GM21737 (cell line): ENCODE data around the gene C11orf58.

ENCODE experiments used
- ATAC-seq: cut with Tn5 transposase; IDR thresholded peaks from one replicate; pipeline ENCODE4 v1.9.1; 2021; ENCODE audit warnings: mild to moderate bottlenecking, moderate library complexity; ENCODE audit not compliant: unreplicated experiment

C11orf58 gene

DNA sequence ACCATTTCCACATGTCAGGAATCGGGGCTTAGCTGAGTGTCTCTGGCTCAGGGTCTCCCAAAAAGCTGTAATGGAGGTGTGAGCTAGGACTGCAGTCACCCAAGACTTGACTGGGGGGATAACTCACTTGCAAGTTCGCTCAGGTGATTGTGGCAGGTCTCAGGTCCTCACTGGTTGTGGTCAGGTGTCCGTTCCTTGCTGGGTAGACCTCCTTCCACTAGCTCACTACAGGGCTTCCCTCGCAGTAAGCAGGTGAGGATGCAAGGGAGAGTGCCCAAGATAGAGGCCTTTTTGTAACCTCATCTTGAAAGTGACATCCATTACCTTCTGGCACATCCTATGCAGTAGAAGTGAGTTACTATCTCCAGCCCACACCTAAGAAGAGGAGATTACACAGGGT, 29.5 kb downstream of the C11orf58 start:
- no peak for ATAC-seq

DNA sequence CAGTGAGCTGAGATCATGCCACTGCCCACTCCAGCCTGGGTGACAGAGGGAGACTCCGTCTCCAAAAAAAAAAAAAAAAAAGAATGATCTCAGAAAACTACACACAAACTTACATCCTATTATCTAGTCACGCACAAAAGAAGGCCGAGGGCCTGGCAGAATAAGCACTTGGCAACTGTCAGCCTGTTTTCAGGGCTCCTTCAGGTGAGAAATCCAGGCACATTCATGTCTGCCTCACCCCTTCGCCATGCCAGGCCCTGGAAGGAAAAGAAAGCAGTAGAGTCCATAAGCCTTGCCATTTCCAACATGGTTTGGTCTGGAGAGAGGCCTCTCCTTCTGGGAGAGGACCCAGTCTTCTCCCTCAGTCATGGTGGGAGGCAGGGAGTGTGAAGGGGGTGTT, 30.9 kb downstream of the C11orf58 start:
- no peak for ATAC-seq

DNA sequence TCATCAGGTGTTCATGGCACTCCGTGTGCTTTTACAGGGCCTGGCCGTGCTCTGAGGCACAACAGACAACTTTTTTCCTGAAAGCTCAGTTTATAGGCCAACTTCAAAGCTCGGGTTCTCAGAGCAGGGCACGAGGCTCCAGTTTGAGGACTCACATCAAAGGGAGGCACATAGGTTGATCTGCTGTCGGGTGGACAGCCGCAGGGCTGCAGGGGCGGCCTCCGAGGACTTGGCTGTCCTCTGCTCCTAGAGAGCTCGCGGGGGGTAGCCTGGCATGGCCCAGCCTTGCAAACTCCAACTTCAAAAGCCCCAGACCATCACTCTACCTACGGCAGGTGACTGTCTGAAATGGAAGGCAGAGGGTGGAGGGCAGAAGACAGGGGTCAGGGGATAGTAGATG, 31.6 kb downstream of the C11orf58 start:
- ATAC-seq, result no peak

DNA sequence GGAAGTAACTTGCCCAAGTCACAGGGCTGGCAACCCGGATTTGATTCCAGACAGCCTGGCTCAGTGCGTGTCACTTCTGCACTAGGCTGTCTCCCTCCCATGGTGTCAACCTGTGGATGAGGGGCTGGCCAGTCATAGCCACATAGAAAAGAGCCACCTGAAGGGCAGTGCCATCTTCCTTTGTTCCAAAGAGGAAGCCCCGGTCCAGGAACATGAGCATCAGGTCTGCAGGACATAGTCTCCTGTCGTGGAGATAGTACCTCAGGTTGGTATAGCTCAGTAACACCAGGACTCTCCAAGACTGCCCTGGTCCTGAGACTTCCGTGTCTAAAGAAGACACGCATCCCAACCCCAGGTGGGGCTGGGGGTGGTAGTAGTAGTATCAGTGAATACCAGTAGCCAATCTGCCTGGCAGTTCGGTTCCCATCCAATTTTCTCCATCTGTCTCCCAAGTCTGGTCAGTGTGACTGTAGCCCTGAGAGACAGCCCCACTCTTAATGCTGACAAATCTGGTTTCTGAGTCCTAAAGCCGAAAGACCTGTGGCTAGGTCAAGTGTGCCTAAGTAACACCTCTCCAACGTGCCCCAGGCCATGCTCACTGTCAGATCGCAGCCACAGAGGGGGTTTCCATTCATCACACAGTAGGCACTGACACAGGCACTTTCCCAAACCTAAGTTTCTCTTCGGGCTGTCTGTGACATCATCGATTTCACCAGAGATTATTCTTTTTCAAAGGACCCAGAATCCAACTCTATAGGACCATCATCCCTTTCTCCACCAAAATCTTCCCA, 33.1 kb downstream of the C11orf58 start:
- ATAC-seq, result no peak

DNA sequence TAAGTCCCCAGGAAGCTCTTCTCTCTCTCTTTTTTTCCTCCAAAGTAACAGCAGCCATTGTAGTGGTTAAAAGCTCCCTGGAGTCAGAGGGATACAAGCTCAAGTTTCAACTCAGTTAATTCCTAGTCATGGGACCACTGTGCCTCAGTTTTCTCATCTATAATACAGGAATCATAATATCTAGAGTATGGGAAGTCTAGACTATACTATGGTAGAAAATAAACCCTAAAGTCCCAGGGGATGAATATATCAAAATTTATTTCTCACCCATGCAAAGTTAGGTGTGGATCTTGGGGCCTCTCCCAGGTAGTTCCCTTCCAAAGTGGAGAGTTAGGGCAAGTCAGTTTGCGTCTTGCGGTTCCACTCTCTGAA, 33.7 kb downstream of the C11orf58 start:
- ATAC-seq, result no peak

DNA sequence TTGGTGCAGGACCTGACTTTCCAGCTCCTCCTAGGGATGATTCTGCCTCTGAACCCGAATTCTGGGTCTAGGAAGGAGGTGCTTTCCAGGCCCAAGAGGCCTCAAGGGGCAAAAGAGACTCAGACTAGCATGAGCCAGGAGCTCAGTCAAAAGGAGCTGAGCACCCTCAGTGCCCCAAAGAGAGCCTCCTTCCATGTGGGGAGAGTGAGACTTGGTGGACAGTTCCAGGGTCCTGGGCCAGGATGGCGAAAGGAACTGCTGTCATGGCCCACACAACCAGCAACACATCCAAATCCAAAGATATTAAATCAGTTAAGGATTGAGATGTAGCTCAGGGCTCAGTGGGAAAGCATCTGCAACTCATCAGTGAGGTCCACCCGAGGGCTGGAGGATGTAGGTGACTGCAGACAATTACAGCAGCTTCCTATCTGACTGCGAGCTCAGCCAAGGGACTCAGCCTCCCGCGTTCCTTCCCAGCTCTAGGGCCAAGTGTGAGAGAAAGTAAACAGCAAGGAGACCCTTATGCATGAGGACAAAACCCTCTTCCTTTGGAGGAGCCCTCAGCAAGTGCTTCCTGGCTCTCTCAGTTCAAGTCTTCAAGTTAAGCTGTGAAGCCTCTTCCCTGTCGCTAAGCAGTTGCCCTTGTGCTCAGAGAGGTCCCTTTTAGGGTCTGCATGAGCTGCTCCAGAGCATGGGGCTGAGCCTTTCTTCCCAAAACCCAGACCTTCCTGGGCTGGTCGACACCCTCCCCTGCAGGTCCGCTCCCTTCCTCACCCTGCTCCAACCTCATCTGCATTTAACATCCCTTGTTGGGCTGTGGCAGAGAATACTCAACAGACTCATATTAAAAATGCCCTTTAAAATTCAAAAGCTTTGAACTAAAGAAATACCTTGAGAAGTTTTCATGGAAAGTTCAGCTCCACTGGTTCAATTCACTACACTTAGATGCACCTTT, 35.8 kb downstream of the C11orf58 start:
- no peak for ATAC-seq

DNA sequence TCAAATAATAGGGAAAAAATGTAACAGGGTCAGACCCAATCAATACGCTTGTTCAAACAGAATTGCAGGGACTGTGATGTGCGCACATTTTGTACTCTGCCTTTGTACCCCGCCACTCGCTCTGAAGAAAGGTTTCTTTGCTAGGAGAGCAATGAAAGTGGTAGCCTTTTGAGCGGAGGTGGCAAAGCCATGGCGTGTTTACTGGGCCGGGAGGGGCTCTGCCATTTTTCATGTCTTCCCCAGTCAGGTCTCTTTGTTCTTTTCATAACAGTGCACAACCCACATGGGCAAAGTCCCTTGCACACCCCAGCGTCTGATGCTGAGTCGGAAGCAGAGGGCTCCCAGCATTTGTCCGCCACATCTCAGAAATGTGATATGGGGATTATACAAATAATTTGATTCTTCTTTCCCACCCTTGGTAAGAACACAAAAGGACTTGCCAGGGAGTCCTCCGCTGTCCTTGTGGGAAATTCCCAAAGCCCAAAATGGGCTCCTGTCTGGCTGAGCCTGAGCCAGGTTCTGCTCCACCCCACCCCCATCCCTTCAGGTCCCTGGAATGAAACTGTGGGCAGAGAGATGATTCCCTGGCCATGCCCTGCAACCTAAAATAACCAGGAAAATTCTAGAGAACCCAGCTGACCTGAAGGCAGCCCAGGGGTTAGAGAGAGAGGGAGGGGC, 36.6 kb downstream of the C11orf58 start:
- ATAC-seq, result no peak

DNA sequence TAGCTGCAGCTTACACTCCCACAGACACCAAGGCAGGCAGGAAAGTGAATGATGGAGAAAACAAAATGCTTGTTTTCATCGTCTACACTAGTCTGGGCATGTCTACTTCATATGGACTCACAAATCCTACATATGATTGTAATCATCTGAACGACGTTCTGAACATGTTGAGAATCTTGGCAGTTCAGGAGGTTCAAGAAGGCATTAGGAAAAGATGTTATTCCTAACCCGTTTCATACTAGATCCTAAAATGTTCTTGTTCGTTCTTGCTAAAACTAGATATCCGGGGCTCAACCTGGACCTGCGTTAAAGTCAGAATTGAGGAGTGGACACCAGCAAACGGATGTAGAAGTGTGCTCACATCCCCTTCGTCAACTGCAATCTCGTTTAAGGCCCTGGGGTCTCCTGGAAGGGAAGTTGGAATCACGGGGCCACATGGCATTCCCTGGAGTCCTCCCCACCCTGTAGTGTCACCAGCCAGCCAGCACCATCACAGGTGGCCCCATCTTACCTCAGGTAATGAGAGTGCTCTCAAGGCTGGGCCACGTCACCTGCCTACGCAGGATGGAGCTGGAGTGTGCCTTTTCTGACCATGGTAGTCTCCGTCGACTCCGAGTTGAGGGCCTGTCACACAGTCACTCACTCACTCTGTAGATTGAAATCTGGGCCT, 37.3 kb downstream of the C11orf58 start:
- no peak for ATAC-seq

DNA sequence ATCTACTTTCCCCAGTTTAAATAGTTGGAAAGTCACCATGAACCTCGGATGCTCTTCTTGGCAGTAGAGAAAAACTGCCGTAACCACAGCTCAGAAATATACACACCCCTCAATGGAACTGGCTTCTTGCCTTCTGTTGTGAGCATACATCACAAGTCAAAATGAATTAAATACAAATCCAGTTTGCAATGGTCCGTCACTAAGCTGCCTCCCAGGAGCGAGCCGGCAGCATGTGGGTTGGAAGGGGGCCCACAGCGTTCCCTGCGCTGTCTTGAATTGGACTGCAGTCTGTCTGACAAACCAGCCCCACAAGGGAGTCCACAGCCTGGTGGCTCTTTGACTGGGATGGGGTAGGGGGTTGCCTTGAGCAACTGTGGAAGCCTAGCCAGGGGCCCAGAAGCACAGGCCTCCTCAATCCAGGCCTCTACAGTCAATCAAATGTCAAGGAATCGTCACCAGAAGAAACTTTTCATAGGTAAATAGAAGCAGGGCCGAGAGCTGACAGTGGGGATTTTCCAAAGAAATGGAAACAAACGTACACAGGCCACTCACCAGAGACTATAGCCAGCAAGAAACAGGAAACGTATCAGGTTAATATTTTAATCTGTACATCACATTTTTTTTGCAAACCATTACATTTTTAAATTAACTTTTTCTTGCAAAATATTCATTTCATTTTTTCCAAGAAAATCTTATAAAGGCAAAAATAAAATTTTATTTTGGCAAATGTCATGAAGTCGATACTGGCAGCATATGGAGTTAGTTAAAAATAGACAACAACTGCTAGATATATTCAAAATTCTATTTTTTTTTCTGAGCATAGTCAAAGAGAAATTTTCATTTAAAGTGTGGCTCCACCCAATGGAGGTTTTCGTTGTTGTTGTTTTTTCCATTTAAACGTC, 38.5 kb downstream of the C11orf58 start:
- no peak for ATAC-seq

DNA sequence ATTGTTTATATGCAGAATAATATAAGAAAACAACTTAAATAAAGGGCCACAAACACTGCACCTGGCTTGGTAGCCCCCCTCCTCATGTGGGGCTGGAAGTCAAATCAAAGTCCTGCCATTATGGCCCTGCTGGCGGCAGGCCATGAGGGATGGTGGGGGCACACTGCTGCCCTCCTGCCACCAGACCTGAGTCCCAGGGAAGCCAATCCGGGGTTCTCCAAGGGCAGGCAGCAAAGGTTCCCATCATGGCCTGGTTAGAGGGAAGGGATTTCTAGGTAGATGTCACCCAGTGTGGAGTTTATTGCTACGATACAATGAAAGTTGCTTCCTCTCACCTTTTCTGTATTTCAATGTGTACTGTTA, 39.1 kb downstream of the C11orf58 start:
- no peak for ATAC-seq

DNA sequence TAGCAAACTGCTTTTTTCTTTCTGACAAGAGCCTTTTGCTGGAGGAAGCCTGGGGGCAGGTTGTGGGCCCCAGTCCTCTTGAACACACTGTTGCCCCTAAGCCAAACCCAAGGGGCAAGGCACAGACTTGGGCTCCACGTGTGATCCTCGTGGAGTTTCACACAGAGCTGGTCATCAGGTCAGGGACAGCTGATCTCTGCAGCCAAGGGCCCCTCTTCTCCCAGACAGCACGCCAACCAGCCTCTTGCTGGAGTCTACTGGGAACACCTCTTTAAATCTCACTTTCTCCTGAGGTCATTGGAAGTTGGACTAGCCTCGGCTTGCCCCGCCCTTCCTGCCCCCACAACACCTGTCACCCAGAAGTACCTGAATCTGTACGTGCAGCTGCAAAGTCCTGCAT, 39.8 kb downstream of the C11orf58 start:
- no peak for ATAC-seq

DNA sequence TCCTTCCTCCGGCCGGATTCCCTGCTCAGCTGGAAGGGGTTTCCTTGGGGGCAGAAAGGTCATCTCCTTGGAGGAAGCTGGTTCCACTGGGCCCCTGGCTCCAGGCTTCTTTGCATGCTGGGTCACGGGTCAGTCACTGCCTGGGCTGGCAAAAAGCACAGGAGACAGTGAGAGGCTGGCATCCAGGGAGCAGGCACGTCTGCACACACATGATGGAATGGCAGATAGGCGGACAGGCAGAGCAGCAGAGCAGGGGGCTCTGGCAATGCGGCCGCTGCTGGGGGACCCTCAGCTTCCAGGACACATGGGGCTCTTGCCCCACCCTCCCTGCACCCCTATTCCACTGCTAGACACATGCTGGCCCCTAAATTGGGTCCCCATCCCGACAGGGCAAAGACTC, 40.4 kb downstream of the C11orf58 start:
- ATAC-seq, result no peak

DNA sequence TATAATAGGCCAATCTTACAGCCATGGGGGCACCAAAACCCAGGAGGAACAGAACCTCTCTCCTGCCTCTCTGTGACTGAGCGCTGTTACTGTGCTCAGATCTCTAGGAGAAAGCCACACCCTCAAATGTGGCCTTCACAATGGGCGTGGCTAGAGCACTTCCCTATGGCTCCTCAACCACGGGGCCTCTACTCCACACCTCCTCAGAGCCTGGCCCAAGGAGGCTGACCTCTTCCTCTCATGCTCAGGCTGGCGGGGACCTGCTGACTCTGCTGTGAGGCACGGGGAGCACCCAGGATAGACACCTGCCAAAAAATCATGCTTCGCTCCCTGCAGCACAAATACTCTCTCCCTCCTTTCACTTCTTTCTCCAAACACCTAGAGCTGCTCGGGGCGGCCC, 41.0 kb downstream of the C11orf58 start:
- no peak for ATAC-seq

DNA sequence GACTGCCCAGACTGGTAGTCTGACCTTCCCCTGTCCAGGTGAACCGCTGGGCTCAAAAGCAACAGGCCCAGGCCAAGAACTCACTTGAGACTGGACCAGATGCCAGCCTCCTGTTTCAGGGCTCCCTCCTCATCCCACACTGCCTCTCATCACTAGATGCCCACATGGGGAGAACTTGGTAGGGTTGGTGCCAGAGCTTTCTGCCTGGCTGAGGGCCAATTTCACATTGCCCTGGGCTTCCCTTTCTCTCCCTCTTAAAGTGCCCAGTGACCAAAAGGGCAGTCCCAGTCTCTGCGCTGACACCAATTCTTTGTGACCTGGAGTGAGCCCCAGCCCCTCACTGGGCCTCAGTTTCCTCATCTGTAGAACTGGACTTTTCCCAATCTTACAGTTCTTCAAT, 41.7 kb downstream of the C11orf58 start:
- ATAC-seq, result no peak

DNA sequence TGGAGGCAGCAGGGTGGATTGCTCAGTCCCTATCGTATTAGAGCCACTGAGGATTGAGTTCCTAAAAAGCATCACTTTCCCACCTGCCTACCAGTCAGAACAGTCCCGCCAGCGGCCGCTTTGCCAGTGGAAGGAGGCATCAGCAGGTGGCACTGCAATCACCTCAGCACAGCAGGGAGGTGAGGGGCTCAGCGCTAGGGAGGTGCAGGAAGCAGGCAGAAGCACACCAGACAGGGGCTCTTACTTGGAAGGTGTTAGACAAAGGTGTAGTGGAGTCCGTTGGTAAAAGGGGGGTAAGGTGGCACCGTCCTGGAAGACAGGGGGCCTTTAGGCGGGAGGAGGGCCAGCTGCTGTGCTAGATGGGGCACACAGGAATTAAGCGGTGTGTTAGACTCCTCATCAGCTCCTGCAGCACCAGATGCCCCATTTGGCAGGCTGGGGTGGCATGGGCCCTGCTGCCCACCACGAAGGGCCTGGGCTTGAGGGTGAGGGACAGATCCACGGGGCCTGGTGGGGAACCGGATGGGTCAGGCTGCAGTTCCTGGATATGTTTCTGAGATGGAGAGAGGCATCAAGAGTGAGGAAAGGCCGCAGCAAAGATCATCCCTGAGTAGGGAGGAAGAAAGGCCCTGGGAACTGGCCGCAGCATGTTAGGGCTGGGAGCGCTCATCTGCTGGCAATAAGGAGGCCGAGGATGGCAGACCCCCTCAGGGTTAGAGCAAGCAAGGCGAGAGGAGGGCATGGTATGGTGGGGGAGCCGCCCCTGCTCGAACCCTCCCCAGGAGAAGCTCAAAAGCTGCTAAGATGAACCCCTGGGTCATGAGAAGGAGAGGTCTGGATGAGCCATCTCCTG, 42.5 kb downstream of the C11orf58 start:
- no peak for ATAC-seq

DNA sequence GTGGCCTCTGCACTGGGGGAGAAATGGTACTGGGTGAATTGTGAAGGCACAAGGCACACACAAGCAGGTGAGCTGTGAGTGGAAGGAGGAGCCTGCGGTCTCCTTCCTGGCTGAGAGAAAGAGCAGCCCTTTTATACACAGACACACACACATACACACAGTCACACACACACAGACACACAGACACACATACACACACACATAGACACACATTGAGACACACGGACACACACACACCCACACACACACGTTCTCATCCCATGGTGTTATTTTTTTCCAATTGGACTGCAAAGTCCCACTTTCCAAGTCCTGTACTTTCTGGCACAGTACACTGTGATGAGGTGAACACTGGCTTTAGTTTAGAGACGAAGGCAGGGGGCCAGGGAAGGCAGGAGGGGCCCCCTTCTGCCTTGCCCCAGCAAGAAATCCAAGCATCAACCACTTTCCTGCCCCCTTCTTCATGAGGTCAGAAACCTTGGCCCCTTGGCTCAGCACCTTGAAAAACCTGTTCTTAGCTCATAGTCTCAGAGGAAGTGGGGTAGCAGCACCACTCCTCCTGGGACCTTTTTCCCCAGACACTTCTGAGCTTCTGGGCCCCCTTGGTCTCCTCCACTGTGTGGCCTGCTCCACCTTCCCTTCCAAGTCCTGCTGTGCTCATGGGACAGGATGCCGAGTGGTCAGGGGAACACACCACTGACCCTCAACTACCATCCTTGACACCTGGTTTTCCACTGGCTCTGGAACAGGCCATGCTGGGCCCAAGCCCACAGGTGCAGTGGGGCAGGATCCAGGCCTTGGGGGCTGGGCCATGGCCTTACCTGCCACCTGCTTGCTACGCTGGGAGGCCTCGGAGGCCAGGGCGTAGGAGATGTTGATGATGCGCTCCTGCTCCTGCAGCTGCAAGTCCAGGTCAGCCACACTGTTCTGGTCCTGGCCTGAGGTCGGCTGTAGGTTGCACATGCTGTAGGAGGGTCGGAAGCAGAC, 43.8 kb downstream of the C11orf58 start:
- ATAC-seq, result no peak

DNA sequence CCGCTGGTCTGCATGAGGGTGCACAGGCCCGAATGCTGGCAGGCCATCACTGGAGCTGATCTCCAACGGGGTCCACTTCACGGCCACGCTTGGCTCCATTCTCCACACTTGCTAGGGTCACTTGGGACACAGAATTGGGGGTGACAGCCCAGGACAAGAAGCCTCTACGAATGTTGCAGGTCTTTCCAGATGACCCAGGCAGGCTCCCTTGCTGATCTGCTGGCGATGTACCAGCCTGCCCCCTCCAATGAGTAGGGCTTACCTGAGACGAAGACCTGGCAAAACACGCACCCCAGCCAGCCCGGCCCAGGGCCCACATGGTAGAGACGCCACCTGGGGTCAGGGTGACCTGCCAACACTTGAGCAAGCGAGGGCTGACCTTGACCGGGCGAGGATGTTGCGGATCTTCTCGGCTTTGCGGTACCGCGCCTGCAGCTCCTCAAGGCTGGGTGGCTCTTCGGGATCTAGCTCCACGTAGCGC, 44.9 kb downstream of the C11orf58 start:
- ATAC-seq, result no peak

DNA sequence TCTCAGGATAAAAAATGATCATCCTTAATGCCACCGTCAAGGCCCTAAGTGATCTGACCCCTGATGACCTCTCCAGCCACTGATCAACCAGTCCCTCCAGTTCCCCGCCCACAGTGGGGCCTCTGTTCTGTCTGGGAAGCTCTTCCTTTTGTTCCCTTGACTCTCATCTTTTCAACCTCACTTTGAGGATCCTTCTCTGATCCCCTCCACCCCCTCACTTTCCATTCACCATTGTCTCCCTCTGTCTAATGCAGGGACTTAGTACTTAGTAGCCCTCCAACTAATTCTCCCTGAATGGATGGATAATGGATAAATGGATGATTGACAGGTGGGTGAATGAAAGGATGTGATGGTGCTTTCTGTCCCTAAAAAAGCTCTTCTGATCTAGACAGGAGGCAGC, 45.6 kb downstream of the C11orf58 start:
- ATAC-seq, result no peak
